ENCODE results near the gene NDFIP2.
A peak's percentile ranks its signal among the peaks of the same experiment; 100 is the strongest.

NDFIP2 gene, protein sequence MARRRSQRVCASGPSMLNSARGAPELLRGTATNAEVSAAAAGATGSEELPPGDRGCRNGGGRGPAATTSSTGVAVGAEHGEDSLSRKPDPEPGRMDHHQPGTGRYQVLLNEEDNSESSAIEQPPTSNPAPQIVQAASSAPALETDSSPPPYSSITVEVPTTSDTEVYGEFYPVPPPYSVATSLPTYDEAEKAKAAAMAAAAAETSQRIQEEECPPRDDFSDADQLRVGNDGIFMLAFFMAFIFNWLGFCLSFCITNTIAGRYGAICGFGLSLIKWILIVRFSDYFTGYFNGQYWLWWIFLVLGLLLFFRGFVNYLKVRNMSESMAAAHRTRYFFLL

DNA sequence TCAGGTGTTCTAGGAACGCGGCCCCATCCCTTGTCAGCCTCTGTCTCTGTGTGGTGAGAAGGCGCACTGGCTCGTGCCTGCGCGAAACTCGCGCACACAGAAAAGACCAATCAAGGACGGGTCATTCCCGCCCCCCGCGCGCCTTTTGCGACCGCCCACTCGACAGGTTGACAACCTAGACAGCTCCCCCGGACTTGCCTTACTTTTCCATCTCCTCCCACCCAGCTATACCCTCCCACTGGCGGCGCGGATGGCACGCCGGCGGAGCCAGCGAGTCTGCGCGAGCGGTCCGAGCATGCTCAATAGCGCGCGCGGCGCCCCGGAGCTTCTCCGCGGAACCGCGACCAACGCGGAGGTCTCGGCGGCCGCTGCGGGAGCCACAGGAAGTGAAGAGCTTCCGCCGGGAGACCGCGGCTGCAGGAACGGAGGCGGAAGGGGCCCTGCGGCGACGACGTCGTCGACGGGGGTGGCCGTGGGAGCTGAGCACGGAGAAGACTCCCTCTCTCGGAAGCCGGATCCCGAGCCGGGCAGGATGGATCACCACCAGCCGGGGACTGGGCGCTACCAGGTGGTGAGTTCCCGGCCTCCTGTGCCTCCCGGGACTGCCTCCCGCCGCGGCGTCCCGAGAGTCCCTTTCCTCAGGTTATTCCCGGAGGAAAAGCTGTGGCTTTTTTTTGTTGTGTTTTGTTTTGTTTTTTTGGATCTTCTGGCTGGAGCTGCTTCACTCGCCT, at the start of gene NDFIP2:
Gene NDFIP2 (plus strand): TSS at position 202 of the 731 bp plus-strand sequence. CDS start 49 bp downstream, at position 251.
- no peaks in the 10 kb centered on the region for H3K27me3 ChIP-seq (replicated peaks; ENCODE audit: control insufficient read depth, insufficient read depth, low read length)
- DNase-seq (ENCODE audit: low read depth) = peak; percentile 94
- H3K4me1 ChIP-seq (ENCODE audit: control insufficient read depth, insufficient read depth, low read length) = peaks cover 41% of the 10 kb centered on the region
- H3K36me3 ChIP-seq (ENCODE audit: control insufficient read depth, insufficient read depth, low read length, severe bottlenecking) = no peaks in the 10 kb centered on the region
- no peaks in the 10 kb centered on the region for H3K9me3 ChIP-seq (ENCODE audit: control insufficient read depth, low read length)
- H3K9ac ChIP-seq (ENCODE audit: low read length) = peak within 1 kb of the TSS; percentile 97
- peak within 1 kb of the TSS; percentile 97 for H3K4me3 ChIP-seq (ENCODE audit: low read length)

DNA sequence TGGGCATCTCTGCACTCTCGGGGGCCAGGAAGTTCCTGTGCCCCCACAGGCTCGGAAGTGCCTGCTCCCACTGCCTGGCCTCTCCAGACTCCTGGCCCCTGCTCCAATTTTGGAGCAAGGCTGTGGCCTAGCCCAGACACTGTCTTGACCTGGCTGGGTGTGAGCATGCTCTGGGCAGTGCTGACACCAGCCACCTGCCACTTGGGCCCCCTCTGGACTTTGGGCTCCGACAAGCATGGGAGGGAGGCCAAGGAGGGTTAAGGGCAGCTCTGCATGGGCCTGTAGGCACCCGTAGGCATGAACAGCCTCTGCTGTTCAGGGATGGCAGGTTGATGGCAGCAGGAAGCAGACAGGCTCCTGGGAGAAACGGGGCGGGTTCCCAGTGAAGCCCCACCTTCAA, 48.9 kb upstream of the NDFIP2 start:
- no peak overlapping the region for H3K4me3 ChIP-seq (ENCODE audit: low read length)
- no peaks in the 10 kb centered on the region for H3K27me3 ChIP-seq (replicated peaks; ENCODE audit: control insufficient read depth, insufficient read depth, low read length)
- no peaks in the 10 kb centered on the region for H3K9me3 ChIP-seq (ENCODE audit: control insufficient read depth, low read length)
- H3K9ac ChIP-seq (ENCODE audit: low read length) = no peak overlapping the region
- H3K4me1 ChIP-seq (ENCODE audit: control insufficient read depth, insufficient read depth, low read length) = peaks cover 24% of the 10 kb centered on the region
- no peaks in the 10 kb centered on the region for H3K36me3 ChIP-seq (ENCODE audit: control insufficient read depth, insufficient read depth, low read length, severe bottlenecking)
- DNase-seq (ENCODE audit: low read depth) = no peak

DNA sequence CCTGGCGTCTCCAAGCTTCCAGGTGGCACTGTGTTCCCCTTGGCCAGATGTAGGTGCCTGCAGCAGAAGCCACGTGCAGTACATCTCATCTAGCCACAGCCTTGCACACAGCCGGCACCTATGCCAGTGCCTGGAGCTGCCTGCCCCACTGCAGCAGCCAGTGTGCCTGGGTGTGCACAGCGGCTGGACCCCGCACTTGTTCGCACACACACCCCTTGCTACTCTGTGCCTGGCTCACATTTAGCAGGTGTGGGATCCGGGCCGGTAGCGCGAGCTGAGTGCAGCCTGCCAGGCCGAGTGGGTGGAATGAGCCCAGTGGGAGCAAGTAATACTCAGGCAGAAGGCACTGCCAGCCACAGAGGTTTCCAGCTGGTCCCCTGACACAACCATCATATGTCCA, 48.0 kb upstream of the NDFIP2 start:
- Histone ChIP-seq H3K9me3 (ENCODE audit: control insufficient read depth, low read length) (no peaks in the 10 kb centered on the region), H3K4me3 (ENCODE audit: low read length) (no peak overlapping the region), H3K9ac (ENCODE audit: low read length) (no peak overlapping the region), H3K4me1 (ENCODE audit: control insufficient read depth, insufficient read depth, low read length) (peaks cover 24% of the 10 kb centered on the region), H3K36me3 (ENCODE audit: control insufficient read depth, insufficient read depth, low read length, severe bottlenecking) (no peaks in the 10 kb centered on the region), H3K27me3 (replicated peaks; ENCODE audit: control insufficient read depth, insufficient read depth, low read length) (no peaks in the 10 kb centered on the region)
- DNase-seq (ENCODE audit: low read depth) = no peak

DNA sequence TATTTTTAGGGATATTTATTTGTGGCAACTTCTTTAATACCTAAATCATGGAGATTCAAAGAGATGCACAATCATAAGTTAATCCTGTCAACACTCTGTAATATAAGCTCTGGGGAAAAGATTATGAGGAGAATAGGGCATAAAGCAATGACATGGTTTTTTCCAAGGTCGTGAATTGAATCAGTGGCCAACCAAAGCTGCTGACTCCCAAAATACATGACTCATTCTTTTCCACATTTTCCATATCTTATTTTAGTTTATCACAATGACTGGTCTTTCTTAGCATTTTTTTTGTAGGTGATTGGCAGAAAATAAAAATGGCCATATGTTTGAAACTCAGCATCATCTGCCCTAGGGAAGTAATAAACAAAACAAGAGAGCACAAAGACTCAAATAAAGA, 46.4 kb upstream of the NDFIP2 start:
- Histone ChIP-seq H3K4me3 (ENCODE audit: low read length) (no peak overlapping the region), H3K36me3 (ENCODE audit: control insufficient read depth, insufficient read depth, low read length, severe bottlenecking) (no peaks in the 10 kb centered on the region), H3K27me3 (replicated peaks; ENCODE audit: control insufficient read depth, insufficient read depth, low read length) (no peaks in the 10 kb centered on the region), H3K4me1 (ENCODE audit: control insufficient read depth, insufficient read depth, low read length) (peaks cover 24% of the 10 kb centered on the region), H3K9me3 (ENCODE audit: control insufficient read depth, low read length) (no peaks in the 10 kb centered on the region), H3K9ac (ENCODE audit: low read length) (no peak overlapping the region)
- DNase-seq (ENCODE audit: low read depth) = peak; percentile 19

DNA sequence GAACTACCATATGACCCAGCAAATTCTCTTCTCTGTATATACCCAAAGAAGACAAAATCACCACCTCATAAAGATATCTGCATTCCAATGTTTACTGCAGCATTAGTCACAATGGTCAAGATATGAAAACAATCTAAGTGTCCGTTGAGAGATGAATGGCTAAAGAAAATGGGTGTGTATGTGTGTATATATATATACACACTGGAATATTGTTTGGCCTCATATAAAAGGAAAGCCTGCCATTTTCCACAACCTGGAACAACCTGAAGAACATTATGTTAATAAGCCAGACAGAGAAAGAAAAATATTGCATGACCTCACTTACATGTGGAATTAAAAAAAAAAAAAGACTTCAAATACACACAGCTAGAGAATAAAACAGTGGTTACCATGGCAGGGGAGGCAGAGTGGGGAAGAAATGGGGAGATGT, 45.4 kb upstream of the NDFIP2 start:
- Histone ChIP-seq H3K9me3 (ENCODE audit: control insufficient read depth, low read length) (no peaks in the 10 kb centered on the region), H3K36me3 (ENCODE audit: control insufficient read depth, insufficient read depth, low read length, severe bottlenecking) (no peaks in the 10 kb centered on the region), H3K4me3 (ENCODE audit: low read length) (no peak overlapping the region), H3K27me3 (replicated peaks; ENCODE audit: control insufficient read depth, insufficient read depth, low read length) (no peaks in the 10 kb centered on the region), H3K4me1 (ENCODE audit: control insufficient read depth, insufficient read depth, low read length) (peaks cover 24% of the 10 kb centered on the region), H3K9ac (ENCODE audit: low read length) (no peak overlapping the region)
- DNase-seq (ENCODE audit: low read depth) = peak; percentile 39

DNA sequence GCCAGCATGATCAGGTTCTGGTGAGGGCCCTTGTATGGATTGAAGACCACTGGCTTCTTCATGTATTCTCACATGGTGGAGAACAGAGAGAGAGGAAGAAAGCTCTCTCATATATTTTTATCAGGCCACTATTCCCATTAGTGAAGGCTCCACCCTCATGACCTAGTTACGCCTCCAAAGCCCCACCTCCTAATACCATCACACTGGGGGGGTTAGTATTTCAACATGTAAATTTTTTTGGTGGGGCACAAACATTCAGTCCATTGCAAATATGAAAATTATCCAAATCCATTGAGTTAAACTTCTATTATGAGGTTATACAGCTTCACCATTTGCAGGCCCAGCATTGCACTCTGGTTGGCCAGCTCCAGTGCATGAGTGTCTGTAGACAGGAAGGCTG, 41.7 kb upstream of the NDFIP2 start:
- no peaks in the 10 kb centered on the region for H3K36me3 ChIP-seq (ENCODE audit: control insufficient read depth, insufficient read depth, low read length, severe bottlenecking)
- no peak overlapping the region for H3K4me3 ChIP-seq (ENCODE audit: low read length)
- no peak for DNase-seq (ENCODE audit: low read depth)
- peaks cover 14% of the 10 kb centered on the region for H3K4me1 ChIP-seq (ENCODE audit: control insufficient read depth, insufficient read depth, low read length)
- H3K9me3 ChIP-seq (ENCODE audit: control insufficient read depth, low read length) = no peaks in the 10 kb centered on the region
- H3K9ac ChIP-seq (ENCODE audit: low read length) = no peak overlapping the region
- no peaks in the 10 kb centered on the region for H3K27me3 ChIP-seq (replicated peaks; ENCODE audit: control insufficient read depth, insufficient read depth, low read length)

DNA sequence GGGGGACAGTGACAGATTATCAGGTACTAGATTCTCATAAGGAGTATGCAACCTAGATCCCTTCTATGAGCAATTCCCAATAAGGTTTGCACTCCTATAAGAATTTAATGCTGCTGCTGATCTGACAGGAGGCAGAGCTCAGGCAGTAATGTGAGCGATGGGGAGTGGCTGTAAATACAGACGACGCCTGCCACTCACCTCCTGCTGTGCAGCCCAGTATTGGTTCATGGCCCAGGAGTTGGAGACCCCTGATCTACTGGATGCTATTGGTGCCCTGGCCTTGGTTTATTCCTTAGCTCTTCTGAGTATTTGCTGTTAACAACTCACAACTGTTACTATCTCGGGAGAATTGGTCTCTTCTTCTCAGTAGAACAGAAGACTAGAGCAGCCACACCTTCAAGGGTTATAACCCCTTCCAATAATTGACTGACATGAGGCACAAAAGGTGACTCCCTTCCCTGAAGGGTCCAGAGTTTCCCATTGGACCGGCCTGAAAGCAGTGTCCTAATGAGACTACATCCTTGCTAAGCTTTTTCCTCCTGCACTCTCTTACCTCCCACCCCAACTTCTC, 39.9 kb upstream of the NDFIP2 start:
- no peaks in the 10 kb centered on the region for H3K9me3 ChIP-seq (ENCODE audit: control insufficient read depth, low read length)
- no peaks in the 10 kb centered on the region for H3K36me3 ChIP-seq (ENCODE audit: control insufficient read depth, insufficient read depth, low read length, severe bottlenecking)
- H3K9ac ChIP-seq (ENCODE audit: low read length) = no peak overlapping the region
- no peak overlapping the region for H3K4me3 ChIP-seq (ENCODE audit: low read length)
- no peaks in the 10 kb centered on the region for H3K4me1 ChIP-seq (ENCODE audit: control insufficient read depth, insufficient read depth, low read length)
- no peaks in the 10 kb centered on the region for H3K27me3 ChIP-seq (replicated peaks; ENCODE audit: control insufficient read depth, insufficient read depth, low read length)
- no peak for DNase-seq (ENCODE audit: low read depth)

DNA sequence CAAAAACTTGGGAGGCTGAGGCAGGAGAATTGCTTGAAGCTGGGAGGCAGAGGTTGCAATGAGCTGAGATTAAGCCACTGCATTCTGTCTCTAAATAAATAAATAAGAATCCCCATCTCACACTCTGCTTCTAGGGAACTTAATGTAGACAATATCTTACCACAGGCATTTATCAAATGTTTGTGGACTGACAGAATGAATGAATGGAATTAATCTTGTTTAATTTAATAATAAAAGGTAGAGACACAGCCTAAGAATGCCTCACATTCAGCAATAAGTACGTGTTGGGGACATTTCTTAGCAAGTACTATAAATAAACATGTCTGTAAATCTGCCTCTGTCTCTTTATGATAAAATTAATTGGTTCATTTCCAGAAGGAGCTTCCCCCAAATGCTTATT, 38.7 kb upstream of the NDFIP2 start:
- H3K4me1 ChIP-seq (ENCODE audit: control insufficient read depth, insufficient read depth, low read length) = no peaks in the 10 kb centered on the region
- H3K9ac ChIP-seq (ENCODE audit: low read length) = no peak overlapping the region
- no peak overlapping the region for H3K4me3 ChIP-seq (ENCODE audit: low read length)
- no peaks in the 10 kb centered on the region for H3K27me3 ChIP-seq (replicated peaks; ENCODE audit: control insufficient read depth, insufficient read depth, low read length)
- no peaks in the 10 kb centered on the region for H3K36me3 ChIP-seq (ENCODE audit: control insufficient read depth, insufficient read depth, low read length, severe bottlenecking)
- no peaks in the 10 kb centered on the region for H3K9me3 ChIP-seq (ENCODE audit: control insufficient read depth, low read length)
- DNase-seq (ENCODE audit: low read depth) = no peak

DNA sequence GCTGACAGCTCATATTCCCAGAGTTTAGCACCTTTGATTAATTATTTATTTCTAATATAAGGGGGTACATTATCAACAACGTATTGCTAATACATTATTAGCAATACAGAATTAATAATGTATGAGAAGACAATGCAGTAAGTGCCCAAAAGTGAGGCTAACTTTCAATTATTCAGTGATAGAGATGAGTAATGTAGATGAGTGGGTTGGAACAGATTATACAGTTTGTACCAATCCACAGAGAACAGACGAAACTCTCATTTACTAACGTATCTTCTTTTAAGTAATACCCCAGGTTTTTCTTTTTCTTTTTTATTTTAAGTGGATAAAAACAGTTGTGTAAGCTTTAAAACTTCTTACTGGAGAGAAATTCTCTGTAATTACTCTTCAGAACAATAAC, 38.2 kb upstream of the NDFIP2 start:
- DNase-seq (ENCODE audit: low read depth) = no peak

DNA sequence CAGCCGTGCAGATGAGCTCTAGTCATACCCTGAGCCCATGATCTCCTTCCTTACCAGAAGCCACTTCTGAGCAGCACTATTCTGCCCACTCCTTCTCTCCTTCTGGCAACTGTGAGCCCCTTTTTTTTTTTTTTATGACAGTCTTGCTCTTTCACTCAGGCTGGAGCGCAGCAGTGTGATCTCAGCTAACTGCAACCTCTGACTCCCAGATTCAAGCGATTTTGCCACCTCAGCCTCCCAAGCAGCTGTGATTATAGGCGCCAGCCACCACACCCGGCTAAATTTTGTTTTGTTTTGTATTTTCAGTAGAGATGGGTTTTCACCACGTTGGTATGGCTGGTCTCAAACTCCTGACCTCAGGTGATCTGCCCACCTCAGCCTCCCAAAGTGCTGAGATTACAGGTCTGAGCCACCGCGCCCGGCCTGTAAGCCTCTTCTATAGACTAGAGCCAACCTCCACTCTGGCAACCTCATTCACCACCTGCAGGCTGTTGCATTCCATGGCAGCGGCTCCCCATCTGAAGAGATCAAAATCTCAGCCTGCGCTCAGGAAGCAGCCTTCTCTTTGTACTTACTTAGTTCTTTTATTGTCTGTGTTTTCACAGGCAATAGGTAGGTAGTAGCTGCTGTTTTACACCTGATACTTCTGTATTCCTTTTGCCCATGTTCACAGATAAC, 34.8 kb upstream of the NDFIP2 start:
- no peaks in the 10 kb centered on the region for H3K27me3 ChIP-seq (replicated peaks; ENCODE audit: control insufficient read depth, insufficient read depth, low read length)
- peaks cover under 1% of the 10 kb centered on the region for H3K4me1 ChIP-seq (ENCODE audit: control insufficient read depth, insufficient read depth, low read length)
- DNase-seq (ENCODE audit: low read depth) = no peak
- no peak overlapping the region for H3K9ac ChIP-seq (ENCODE audit: low read length)
- no peaks in the 10 kb centered on the region for H3K9me3 ChIP-seq (ENCODE audit: control insufficient read depth, low read length)
- H3K36me3 ChIP-seq (ENCODE audit: control insufficient read depth, insufficient read depth, low read length, severe bottlenecking) = no peaks in the 10 kb centered on the region
- no peak overlapping the region for H3K4me3 ChIP-seq (ENCODE audit: low read length)

More for the DNA sequence above, 38.2 kb upstream of the NDFIP2 start:
- no peaks in the 10 kb centered on the region for H3K9me3 ChIP-seq (ENCODE audit: control insufficient read depth, low read length)
- H3K9ac ChIP-seq (ENCODE audit: low read length) = no peak overlapping the region
- H3K4me3 ChIP-seq (ENCODE audit: low read length) = no peak overlapping the region
- no peaks in the 10 kb centered on the region for H3K4me1 ChIP-seq (ENCODE audit: control insufficient read depth, insufficient read depth, low read length)
- H3K36me3 ChIP-seq (ENCODE audit: control insufficient read depth, insufficient read depth, low read length, severe bottlenecking) = no peaks in the 10 kb centered on the region
- H3K27me3 ChIP-seq (replicated peaks; ENCODE audit: control insufficient read depth, insufficient read depth, low read length) = no peaks in the 10 kb centered on the region

DNA sequence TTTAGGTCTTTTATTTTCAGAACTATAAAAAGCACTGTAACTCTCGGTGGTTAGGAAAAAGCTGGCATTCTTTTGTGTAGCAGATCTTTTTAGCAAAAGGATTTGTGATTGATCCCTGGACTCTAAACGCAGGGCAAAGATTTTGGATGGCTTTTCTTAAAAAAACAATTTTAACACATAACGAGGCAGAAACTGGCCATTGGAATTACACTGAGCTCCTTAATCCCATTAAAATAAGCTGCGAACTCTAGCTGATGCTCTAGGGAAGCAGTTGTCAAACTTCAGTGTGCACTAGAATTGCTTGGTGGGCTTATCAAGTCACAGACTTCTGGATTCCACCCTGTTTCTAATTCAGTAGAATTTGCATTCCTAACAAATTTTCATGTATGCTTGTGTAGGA, 33.8 kb upstream of the NDFIP2 start:
- H3K4me1 ChIP-seq (ENCODE audit: control insufficient read depth, insufficient read depth, low read length) = peaks cover 11% of the 10 kb centered on the region
- no peak overlapping the region for H3K9ac ChIP-seq (ENCODE audit: low read length)
- no peak for DNase-seq (ENCODE audit: low read depth)
- no peak overlapping the region for H3K4me3 ChIP-seq (ENCODE audit: low read length)
- no peaks in the 10 kb centered on the region for H3K36me3 ChIP-seq (ENCODE audit: control insufficient read depth, insufficient read depth, low read length, severe bottlenecking)
- no peaks in the 10 kb centered on the region for H3K27me3 ChIP-seq (replicated peaks; ENCODE audit: control insufficient read depth, insufficient read depth, low read length)
- no peaks in the 10 kb centered on the region for H3K9me3 ChIP-seq (ENCODE audit: control insufficient read depth, low read length)
